GM19438 (cell line): ENCODE measurements around the gene SCART1.
"Not testable (repeated sequence)": the region's sequence is repeated elsewhere in the genome, so short reads cannot be mapped to it uniquely, and the experiment has no call there.

ENCODE experiments used
- ATAC-seq: cut with Tn5 transposase; IDR thresholded peaks from one replicate; pipeline ENCODE4 v1.9.1; 2021; ENCODE audit warnings: low read depth; ENCODE audit not compliant: unreplicated experiment

Gene SCART1

GRCh38 chr10:133467286-133467911 is 13.7 kb downstream of the SCART1 start:
- ATAC-seq: no peak

DNA sequence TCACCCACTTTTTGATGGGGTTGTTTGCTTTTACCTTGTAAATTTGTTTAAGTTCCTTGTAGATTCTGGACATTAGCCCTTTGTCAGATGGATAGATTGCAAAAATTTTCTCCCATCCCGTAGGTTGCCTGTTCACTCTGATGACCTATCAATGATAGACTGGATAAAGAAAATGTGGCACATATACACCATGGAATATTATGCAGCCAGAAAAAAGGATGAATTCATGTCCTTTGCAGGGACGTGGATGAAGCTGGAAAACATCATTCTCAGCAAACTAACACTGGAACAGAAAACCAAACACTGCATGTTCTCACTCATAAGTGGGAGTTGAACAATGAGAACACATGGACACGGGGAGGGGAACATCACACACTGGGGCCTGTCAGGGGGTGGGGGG is 15.5 kb downstream of the SCART1 start:
- ATAC-seq: not testable (repeated sequence)

DNA sequence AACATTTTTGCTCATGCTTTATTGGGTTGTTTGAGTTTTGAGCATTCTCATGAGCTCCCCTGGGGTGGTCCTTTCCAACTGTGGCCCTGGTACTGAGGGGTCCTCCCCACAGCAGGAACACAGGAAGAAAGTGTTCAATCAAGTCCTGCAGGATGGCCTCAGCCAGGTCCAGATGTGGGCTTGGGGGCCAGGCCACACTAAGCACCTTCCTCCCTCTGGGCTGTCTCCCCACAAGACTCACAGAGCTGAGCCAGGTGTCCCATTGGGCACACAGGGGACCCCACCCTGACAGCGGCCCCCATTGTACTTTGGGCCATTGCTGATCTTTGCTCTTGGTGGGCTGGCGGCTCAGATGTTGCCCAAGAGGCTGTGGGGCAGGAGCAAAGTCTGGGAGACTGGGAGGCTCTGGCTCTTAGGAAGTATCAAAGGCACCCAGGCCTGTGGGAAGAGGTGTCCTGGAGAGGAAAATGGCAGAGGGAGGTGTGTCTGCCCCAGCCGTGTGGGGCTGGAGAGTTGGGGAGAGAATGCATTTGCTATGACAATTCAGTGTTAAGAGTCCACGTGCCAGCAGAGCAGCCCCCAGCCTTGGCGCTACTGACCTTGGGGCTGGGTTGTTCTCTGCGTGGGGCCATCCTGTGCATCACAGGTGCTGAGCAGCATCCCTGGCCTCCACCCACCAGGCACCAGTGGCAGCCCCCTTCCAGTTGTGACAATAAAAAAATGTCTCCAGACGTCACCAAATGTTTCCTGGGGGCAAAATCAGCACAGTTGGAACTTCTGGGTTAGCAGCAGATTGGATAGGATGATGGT is 17.8 kb downstream of the SCART1 start:
- no peak for ATAC-seq

GRCh38 chr10:133473270-133473669 is 19.5 kb downstream of the SCART1 start:
- ATAC-seq: no peak

DNA sequence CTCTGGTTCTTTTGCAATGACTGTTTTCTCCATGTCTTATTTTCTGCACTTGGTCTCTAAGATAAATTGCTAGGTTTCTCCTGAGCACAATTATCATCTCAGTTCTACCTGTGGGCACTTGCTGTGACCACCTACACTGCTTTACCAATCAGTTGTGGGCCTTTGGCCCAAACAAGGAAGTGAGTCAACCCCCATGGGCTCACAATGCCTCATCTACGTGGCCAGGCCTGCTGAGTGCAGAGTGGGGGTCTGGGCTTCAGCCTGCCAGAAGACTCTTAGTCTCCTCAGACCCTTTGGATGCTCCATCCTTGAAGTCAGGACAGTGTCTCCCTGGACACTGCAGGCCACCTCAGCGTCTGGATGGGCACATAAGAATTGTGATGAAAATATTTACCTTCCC is 20.3 kb downstream of the SCART1 start:
- ATAC-seq: no peak

DNA sequence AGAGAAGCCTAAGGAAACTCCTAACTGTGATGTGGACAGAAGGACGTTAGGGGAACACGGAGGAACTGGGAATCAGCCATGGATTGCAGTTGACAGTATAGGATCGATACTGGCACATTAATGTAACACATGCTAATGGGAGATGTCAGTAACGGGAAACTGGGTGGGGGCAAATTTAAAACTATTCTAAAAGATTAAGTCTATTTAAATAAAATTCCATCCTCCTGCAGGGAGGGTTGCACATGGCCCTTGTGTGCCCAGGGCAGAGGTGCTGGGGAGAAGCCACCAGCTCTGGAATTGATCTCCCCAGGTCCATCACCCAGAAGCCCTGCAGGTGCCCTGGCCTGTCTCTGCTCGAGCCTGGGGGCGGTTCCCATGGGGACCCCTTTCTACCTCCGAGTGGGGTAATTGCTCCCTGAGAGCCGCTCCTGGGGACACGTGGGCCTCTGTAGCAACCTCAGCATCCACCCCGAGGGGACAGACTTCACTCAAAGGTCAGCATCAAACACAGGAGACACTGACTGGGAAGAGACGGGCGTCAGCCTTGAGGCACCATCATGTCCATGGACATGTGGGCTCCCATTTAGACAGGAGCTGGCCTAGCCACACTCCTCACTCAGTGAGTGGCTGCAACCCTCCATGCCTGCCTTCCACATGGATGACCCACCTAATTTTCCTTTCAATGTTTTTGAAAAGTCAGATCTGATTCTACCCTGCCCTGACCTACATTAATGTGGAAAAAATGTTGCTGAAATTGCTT is 21.1 kb downstream of the SCART1 start:
- no peak for ATAC-seq

GRCh38 chr10:133475425-133475734 is 21.6 kb downstream of the SCART1 start:
- no peak for ATAC-seq

DNA sequence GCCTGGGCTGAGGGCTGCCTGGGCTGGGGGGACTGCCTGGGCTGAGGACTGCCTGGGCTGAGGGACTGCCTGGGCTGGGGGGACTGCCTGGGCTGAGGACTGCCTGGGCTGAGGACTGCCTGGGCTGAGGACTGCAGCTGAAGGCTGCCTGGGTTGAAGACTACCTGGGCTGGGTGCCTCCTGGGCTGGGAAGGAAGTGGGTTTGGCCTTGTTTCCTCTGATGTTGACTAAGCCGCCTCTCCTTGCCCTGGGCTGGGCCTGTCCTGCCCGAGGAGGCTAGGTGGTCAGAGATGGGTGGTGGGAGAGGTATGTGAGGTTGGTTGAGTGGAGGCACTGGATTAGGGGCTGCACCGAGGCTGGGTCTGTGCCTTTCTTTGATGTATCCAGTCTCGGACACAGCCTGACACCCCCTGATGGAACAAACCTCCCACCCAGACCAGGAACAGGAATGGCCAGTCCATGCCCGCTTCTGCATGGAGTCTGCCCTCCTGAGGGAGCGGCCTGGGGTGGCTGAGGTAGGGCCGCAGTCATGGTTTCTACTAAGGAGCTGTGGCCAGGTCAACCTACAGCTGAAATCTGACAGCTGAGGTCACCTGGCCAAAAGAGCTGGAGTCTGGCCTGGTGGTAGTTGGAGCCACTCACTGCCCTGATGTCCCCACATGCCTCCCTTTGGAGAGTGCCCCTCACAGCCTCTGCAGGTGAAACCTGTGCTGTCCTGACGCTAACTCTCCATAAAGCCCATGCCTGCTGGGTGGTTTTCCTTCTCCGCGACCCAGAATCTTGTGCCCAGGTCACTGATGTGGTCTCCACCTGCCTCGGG is 22.3 kb downstream of the SCART1 start:
- no peak for ATAC-seq

- ATAC-seq: no peak
These were observed 22.9 kb downstream of the SCART1 start for GRCh38 chr10:133476641-133476990.

DNA sequence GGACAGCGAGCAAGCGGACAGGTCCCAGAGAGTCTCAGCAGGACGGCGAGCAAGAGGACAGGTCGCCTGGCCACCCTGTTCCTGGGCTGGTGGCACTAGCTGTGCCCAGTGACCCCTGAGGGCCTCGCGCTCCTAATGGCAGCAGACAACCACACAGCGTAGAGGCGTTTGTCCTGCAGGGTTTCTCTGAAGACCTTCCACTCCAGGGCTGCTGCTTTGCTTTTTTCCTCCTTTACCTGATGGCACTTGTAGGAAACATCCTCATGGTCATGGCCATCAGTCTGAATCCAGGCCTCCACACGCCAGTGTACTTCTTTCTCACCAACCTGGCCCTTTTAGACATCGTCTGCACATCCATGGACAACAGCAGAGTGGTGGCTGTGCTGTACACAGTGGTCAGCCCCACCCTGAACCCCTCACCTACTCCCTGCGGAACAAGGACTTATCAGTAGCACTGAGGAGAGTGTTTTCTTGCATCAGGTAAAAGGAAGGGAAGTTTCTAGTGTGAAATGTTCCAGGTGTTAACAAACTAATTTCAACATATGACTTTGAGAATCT is 27.4 kb downstream of the SCART1 start:
- no peak for ATAC-seq

- ATAC-seq: no peak
These were observed 27.9 kb downstream of the SCART1 start for GRCh38 chr10:133481657-133482056.

DNA sequence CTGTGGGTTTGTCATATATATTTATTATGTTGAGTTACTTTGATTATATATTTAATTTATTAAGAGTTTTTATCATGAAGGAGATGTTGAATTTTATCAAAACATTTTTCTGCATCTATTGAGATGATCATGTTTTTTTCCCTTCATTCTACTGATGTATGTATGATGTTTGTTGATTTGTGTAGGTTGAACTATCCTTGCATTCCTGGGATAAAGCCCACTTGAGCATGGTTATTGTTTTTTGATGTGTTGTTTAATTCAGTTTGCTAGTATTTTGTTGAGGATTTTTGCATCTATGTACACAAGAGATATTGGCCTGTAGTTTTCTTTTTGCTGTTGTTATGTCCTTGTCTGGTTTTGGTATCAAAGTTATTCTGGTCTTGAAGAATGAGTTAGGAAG is 31.1 kb downstream of the SCART1 start:
- no peak for ATAC-seq

- no peak for ATAC-seq
These were observed 33.3 kb downstream of the SCART1 start for GRCh38 chr10:133487085-133487484.

- no peak for ATAC-seq
These were observed 34.6 kb downstream of the SCART1 start for GRCh38 chr10:133488354-133488753.

- ATAC-seq: peak; percentile 77
These were observed 36.3 kb downstream of the SCART1 start for GRCh38 chr10:133489816-133490588.

GRCh38 chr10:133493562-133493961 is 39.8 kb downstream of the SCART1 start:
- ATAC-seq: not testable (repeated sequence)

DNA sequence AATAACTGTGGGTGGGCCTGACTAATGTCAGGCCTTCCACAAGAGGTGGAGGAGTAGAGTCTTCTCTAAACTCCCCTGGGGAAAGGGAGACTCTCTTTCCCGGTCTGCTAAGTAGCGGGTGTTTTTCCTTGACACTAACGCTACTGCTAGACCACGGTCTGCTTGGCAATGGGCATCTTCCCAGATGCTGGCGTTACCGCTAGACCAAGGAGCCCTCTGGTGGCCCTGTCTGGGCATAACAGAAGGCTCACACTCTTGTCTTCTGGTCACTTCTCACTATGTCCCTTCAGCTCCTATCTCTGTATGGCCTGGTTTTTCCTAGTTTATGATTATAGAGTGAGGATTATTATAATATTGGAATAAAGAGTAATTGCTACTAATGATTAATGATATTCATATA is 43.6 kb downstream of the SCART1 start:
- not testable (repeated sequence) for ATAC-seq

GRCh38 chr10:133499176-133499575 is 45.4 kb downstream of the SCART1 start:
- ATAC-seq: not testable (repeated sequence)

DNA sequence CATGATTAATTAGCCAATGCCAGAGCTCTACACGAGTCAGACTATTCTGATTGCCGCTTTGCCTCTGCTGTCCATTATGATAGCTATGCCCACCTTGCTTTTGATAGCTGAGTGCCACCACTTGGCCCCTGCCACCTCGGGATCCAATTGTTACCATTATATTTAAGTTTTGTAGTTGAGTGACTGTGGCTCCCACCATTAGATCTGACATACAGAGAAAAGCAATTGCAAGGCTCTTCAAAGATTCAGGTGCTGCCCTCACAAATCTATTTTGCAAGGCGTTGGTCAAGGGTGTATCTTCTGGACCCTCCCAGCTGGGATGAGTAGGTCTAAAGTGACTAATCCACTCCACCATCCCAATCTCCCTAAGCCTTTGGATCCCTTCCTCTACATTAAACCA is 47.2 kb downstream of the SCART1 start:
- ATAC-seq: not testable (repeated sequence)

DNA sequence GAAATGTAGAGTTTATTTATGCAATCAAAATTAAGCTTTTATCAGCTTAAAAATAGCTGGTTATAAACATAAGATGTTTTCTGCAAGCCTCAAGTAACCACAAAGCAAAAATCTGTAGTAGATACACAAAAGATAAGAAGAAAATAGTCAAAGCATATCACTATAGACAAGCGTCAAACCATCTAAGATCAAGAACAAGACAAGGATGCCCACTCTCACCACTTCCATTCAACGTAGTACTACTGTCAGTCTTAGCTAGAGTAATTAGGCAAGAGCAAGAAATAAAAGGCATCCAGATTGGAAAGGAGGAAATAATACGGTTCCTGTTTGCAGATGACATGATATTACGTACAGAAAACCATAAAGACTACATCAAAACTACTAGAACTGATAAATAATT is 56.0 kb downstream of the SCART1 start:
- no peak for ATAC-seq
